CD4-positive, alpha-beta T cell treated with Interleukin-6 for 4 hours (primary cell): Measurements from ENCODE around the gene CDIPT.
"Not testable (repeated sequence)": the region's sequence is repeated elsewhere in the genome, so short reads cannot be mapped to it uniquely, and the experiment has no call there.

Experiments
- DNase-seq: peaks from one replicate; pipeline ENCODE4 v3.0.0-alpha.2; 2020; ENCODE audit warnings: mixed read lengths

The CDIPT gene

GRCh38 chr16:29857133-29857760 is 5.8 kb downstream of the CDIPT start:
- no peak for DNase-seq

- no peak for DNase-seq
These were observed 8.4 kb downstream of the CDIPT start for GRCh38 chr16:29854520-29855100.

GRCh38 chr16:29852654-29853053 is 10.4 kb downstream of the CDIPT start:
- no peak for DNase-seq

- no peak for DNase-seq
These were observed 12.0 kb downstream of the CDIPT start for GRCh38 chr16:29850998-29851397.

- no peak for DNase-seq
These were observed 13.5 kb downstream of the CDIPT start for GRCh38 chr16:29849505-29849904.

- peak; percentile 91 for DNase-seq
These were observed 14.4 kb downstream of the CDIPT start for GRCh38 chr16:29848420-29849297.

GRCh38 chr16:29845656-29846055 is 17.4 kb downstream of the CDIPT start:
- no peak for DNase-seq

GRCh38 chr16:29844575-29845331 is 18.3 kb downstream of the CDIPT start:
- no peak for DNase-seq

GRCh38 chr16:29843931-29844330 is 19.1 kb downstream of the CDIPT start:
- no peak for DNase-seq

GRCh38 chr16:29842732-29843346 is 20.2 kb downstream of the CDIPT start:
- DNase-seq, result no peak

GRCh38 chr16:29841631-29842030 is 21.4 kb downstream of the CDIPT start:
- no peak for DNase-seq

GRCh38 chr16:29840240-29840639 is 22.8 kb downstream of the CDIPT start:
- DNase-seq, result no peak

- DNase-seq, result no peak
These were observed 23.2 kb downstream of the CDIPT start for GRCh38 chr16:29839822-29840221.

- no peak for DNase-seq
These were observed 25.2 kb downstream of the CDIPT start for GRCh38 chr16:29837841-29838240.

- no peak for DNase-seq
These were observed 26.4 kb downstream of the CDIPT start for GRCh38 chr16:29836623-29837022.

GRCh38 chr16:29835926-29836325 is 27.1 kb downstream of the CDIPT start:
- no peak for DNase-seq

- no peak for DNase-seq
These were observed 28.9 kb downstream of the CDIPT start for GRCh38 chr16:29834079-29834478.

GRCh38 chr16:29833219-29833618 is 29.8 kb downstream of the CDIPT start:
- not testable (repeated sequence) for DNase-seq

- no peak for DNase-seq
These were observed 31.5 kb downstream of the CDIPT start for GRCh38 chr16:29831490-29831889.

- no peak for DNase-seq
These were observed 32.3 kb downstream of the CDIPT start for GRCh38 chr16:29830774-29831173.

- no peak for DNase-seq
These were observed 36.7 kb downstream of the CDIPT start for GRCh38 chr16:29826342-29826695.

- DNase-seq, result peak; percentile 58
These were observed 37.6 kb downstream of the CDIPT start for GRCh38 chr16:29825145-29826044.
